ENCODE results near the gene KRT10. TPM values are rescaled to one million over a fixed set of nuclear protein-coding genes. Genes with fewer than 3 reads are reported as not detected.
"Not testable (repeated sequence)": the region's sequence is repeated elsewhere in the genome, so short reads cannot be mapped to it uniquely, and the experiment has no call there.

The KRT10 gene
- 70.0 TPM for polyA plus RNA-seq (2013, experiment 1 of 2)
- 67.6 TPM for polyA plus RNA-seq (2013, experiment 2 of 2)

GRCh38 chr17:40822132-40822812 is at the start of gene KRT10:
Gene KRT10 (minus strand): TSS chr17:40822614. CDS start chr17:40822585, 29 bp downstream.
- Histone ChIP-seq H3K27me3 (ENCODE audit: insufficient read depth, low read length) (peaks cover 74% of the 10 kb centered on the region), H3K4me1 (ENCODE audit: insufficient read depth, low read length) (no peaks in the 10 kb centered on the region), H3K9me3 (ENCODE audit: insufficient read depth, low read depth, low read length) (no peaks in the 10 kb centered on the region; the same call in 1 of the 2 replicates), H3K9ac (ENCODE audit: low read depth, low read length) (no peak within 1 kb of the TSS), H3K4me3 (ENCODE audit: low read length) (no peak within 1 kb of the TSS), H3K27ac (ENCODE audit: low read depth, low read length) (no peak within 1 kb of the TSS), H3K36me3 (ENCODE audit: insufficient read depth, low read length) (peaks cover 7% of the 10 kb centered on the region)
- WGBS, result 88% methylated on average over 7 of the region's 7 CpGs

- Histone ChIP-seq H3K4me3 (ENCODE audit: low read length) (no peak overlapping the region), H3K4me1 (ENCODE audit: insufficient read depth, low read length) (peaks cover 9% of the 10 kb centered on the region; the same call in 1 of the 2 replicates), H3K27ac (ENCODE audit: low read depth, low read length) (no peak overlapping the region), H3K36me3 (ENCODE audit: insufficient read depth, low read length) (no peaks in the 10 kb centered on the region), H3K9ac (ENCODE audit: low read depth, low read length) (no peak overlapping the region), H3K9me3 (ENCODE audit: insufficient read depth, low read depth, low read length) (no peaks in the 10 kb centered on the region), H3K27me3 (ENCODE audit: insufficient read depth, low read length) (no peaks in the 10 kb centered on the region)
- WGBS, result 93% methylated on average over 7 of the region's 7 CpGs
These were observed 48.9 kb upstream of the KRT10 start for GRCh38 chr17:40871316-40871715.

GRCh38 chr17:40870136-40870535 is 47.7 kb upstream of the KRT10 start:
- H3K36me3 ChIP-seq (ENCODE audit: insufficient read depth, low read length), result no peaks in the 10 kb centered on the region
- no peak overlapping the region for H3K4me3 ChIP-seq (ENCODE audit: low read length)
- WGBS, result 82% methylated on average over 4 of the region's 4 CpGs
- no peaks in the 10 kb centered on the region for H3K27me3 ChIP-seq (ENCODE audit: insufficient read depth, low read length)
- H3K4me1 ChIP-seq (ENCODE audit: insufficient read depth, low read length), result peaks cover 9% of the 10 kb centered on the region; the same call in 1 of the 2 replicates
- H3K9ac ChIP-seq (ENCODE audit: low read depth, low read length), result no peak overlapping the region
- H3K27ac ChIP-seq (ENCODE audit: low read depth, low read length), result no peak overlapping the region
- no peaks in the 10 kb centered on the region for H3K9me3 ChIP-seq (ENCODE audit: insufficient read depth, low read depth, low read length)

GRCh38 chr17:40866838-40867237 is 44.4 kb upstream of the KRT10 start, which contains the start of gene KRT12:
Gene KRT12 (minus strand): TSS chr17:40867223. CDS start chr17:40867186, 37 bp downstream.
- H3K4me1 ChIP-seq (ENCODE audit: insufficient read depth, low read length), result no peaks in the 10 kb centered on the region
- 0 out of 2 replicates have a peak, but pooled peaks cover 5% of the 10 kb centered on the region for H3K27me3 ChIP-seq (ENCODE audit: insufficient read depth, low read length)
- no peak within 1 kb of the TSS for H3K27ac ChIP-seq (ENCODE audit: low read depth, low read length)

GRCh38 chr17:40864661-40865390 is 42.4 kb upstream of the KRT10 start:
- Histone ChIP-seq H3K9ac (ENCODE audit: low read depth, low read length) (no peak overlapping the region), H3K36me3 (ENCODE audit: insufficient read depth, low read length) (no peaks in the 10 kb centered on the region), H3K27me3 (ENCODE audit: insufficient read depth, low read length) (0 out of 2 replicates have a peak, but pooled peaks cover 5% of the 10 kb centered on the region), H3K9me3 (ENCODE audit: insufficient read depth, low read depth, low read length) (no peaks in the 10 kb centered on the region), H3K27ac (ENCODE audit: low read depth, low read length) (no peak overlapping the region), H3K4me1 (ENCODE audit: insufficient read depth, low read length) (no peaks in the 10 kb centered on the region), H3K4me3 (ENCODE audit: low read length) (no peak overlapping the region)
- whole genome bisulfite sequencing, result 95% methylated on average over 14 of the region's 14 CpGs

More at GRCh38 chr17:40866838-40867237, 44.4 kb upstream of the KRT10 start, which contains the start of gene KRT12:
- Histone ChIP-seq H3K9me3 (ENCODE audit: insufficient read depth, low read depth, low read length) (no peaks in the 10 kb centered on the region), H3K36me3 (ENCODE audit: insufficient read depth, low read length) (no peaks in the 10 kb centered on the region), H3K4me3 (ENCODE audit: low read length) (no peak within 1 kb of the TSS), H3K9ac (ENCODE audit: low read depth, low read length) (no peak within 1 kb of the TSS)
- 96% methylated on average over 8 of the region's 8 CpGs for whole genome bisulfite sequencing

GRCh38 chr17:40862985-40863733 is 40.7 kb upstream of the KRT10 start:
- H3K36me3 ChIP-seq (ENCODE audit: insufficient read depth, low read length), result no peaks in the 10 kb centered on the region
- H3K4me1 ChIP-seq (ENCODE audit: insufficient read depth, low read length), result no peaks in the 10 kb centered on the region
- H3K9me3 ChIP-seq (ENCODE audit: insufficient read depth, low read depth, low read length), result no peaks in the 10 kb centered on the region
- H3K9ac ChIP-seq (ENCODE audit: low read depth, low read length), result no peak overlapping the region
- no peak overlapping the region for H3K27ac ChIP-seq (ENCODE audit: low read depth, low read length)
- H3K27me3 ChIP-seq (ENCODE audit: insufficient read depth, low read length), result 0 out of 2 replicates have a peak, but pooled peaks cover 5% of the 10 kb centered on the region
- WGBS, result 90% methylated on average over 39 of the region's 39 CpGs
- H3K4me3 ChIP-seq (ENCODE audit: low read length), result no peak overlapping the region

- peaks cover under 1% of the 10 kb centered on the region; the same call in 1 of the 2 replicates for H3K4me1 ChIP-seq (ENCODE audit: insufficient read depth, low read length)
- no peak overlapping the region for H3K27ac ChIP-seq (ENCODE audit: low read depth, low read length)
- WGBS, result 94% methylated on average over 2 of the region's 2 CpGs
These were observed 37.1 kb upstream of the KRT10 start for GRCh38 chr17:40859536-40859935.

GRCh38 chr17:40858667-40859066 is 36.3 kb upstream of the KRT10 start:
- H3K27me3 ChIP-seq (ENCODE audit: insufficient read depth, low read length); H3K4me3 ChIP-seq (ENCODE audit: low read length); H3K9ac ChIP-seq (ENCODE audit: low read depth, low read length); H3K27ac ChIP-seq (ENCODE audit: low read depth, low read length); H3K4me1 ChIP-seq (ENCODE audit: insufficient read depth, low read length); H3K36me3 ChIP-seq (ENCODE audit: insufficient read depth, low read length); H3K9me3 ChIP-seq (ENCODE audit: insufficient read depth, low read depth, low read length): not testable (repeated sequence)
- 100% methylated on average over 1 of the region's 2 CpGs for WGBS

More at GRCh38 chr17:40859536-40859935, 37.1 kb upstream of the KRT10 start:
- no peak overlapping the region for H3K4me3 ChIP-seq (ENCODE audit: low read length)
- H3K27me3 ChIP-seq (ENCODE audit: insufficient read depth, low read length), result 0 out of 2 replicates have a peak, but pooled peaks cover 5% of the 10 kb centered on the region
- H3K9ac ChIP-seq (ENCODE audit: low read depth, low read length), result no peak overlapping the region
- no peaks in the 10 kb centered on the region for H3K36me3 ChIP-seq (ENCODE audit: insufficient read depth, low read length)
- no peaks in the 10 kb centered on the region for H3K9me3 ChIP-seq (ENCODE audit: insufficient read depth, low read depth, low read length)

GRCh38 chr17:40857535-40857934 is 35.1 kb upstream of the KRT10 start:
- 73% methylated on average over 5 of the region's 5 CpGs for WGBS
- H3K9me3 ChIP-seq (ENCODE audit: insufficient read depth, low read depth, low read length), result no peaks in the 10 kb centered on the region
- H3K4me3 ChIP-seq (ENCODE audit: low read length), result no peak overlapping the region

GRCh38 chr17:40854175-40854814 is 31.9 kb upstream of the KRT10 start:
- H3K36me3 ChIP-seq (ENCODE audit: insufficient read depth, low read length), result no peaks in the 10 kb centered on the region
- peaks cover 24% of the 10 kb centered on the region for H3K4me1 ChIP-seq (ENCODE audit: insufficient read depth, low read length)
- H3K9ac ChIP-seq (ENCODE audit: low read depth, low read length), result no peak overlapping the region
- WGBS, result 85% methylated on average over 6 of the region's 6 CpGs
- no peaks in the 10 kb centered on the region for H3K9me3 ChIP-seq (ENCODE audit: insufficient read depth, low read depth, low read length)
- H3K27me3 ChIP-seq (ENCODE audit: insufficient read depth, low read length), result no peaks in the 10 kb centered on the region
- no peak overlapping the region for H3K4me3 ChIP-seq (ENCODE audit: low read length)
- no peak overlapping the region for H3K27ac ChIP-seq (ENCODE audit: low read depth, low read length)

More at GRCh38 chr17:40857535-40857934, 35.1 kb upstream of the KRT10 start:
- no peak overlapping the region for H3K27ac ChIP-seq (ENCODE audit: low read depth, low read length)
- no peaks in the 10 kb centered on the region for H3K27me3 ChIP-seq (ENCODE audit: insufficient read depth, low read length)
- H3K4me1 ChIP-seq (ENCODE audit: insufficient read depth, low read length), result peaks cover 21% of the 10 kb centered on the region
- no peak overlapping the region for H3K9ac ChIP-seq (ENCODE audit: low read depth, low read length)
- H3K36me3 ChIP-seq (ENCODE audit: insufficient read depth, low read length), result no peaks in the 10 kb centered on the region

Data from HUES64 (cell line).